ENCODE measurements around the gene SMIM23.

The SMIM23 gene

GRCh38 chr5:171785517-171785916 is at the start of gene SMIM23:
Gene SMIM23, plus strand, starts transcription at chr5:171785817. Its CDS starts 55 bp downstream, at chr5:171785872.
- DNase-seq: no peak

- no peak for DNase-seq
Observed at GRCh38 chr5:171736976-171737891, 48.4 kb upstream of the SMIM23 start.

- no peak for DNase-seq
Observed at GRCh38 chr5:171738501-171738900, 47.1 kb upstream of the SMIM23 start.

GRCh38 chr5:171739271-171739670 is 46.3 kb upstream of the SMIM23 start:
- DNase-seq: no peak

- no peak for DNase-seq
Observed at GRCh38 chr5:171743436-171744076, 42.1 kb upstream of the SMIM23 start.

- no peak for DNase-seq
Observed at GRCh38 chr5:171744264-171744663, 41.4 kb upstream of the SMIM23 start.

GRCh38 chr5:171744882-171745281 is 40.7 kb upstream of the SMIM23 start:
- no peak for DNase-seq

GRCh38 chr5:171745602-171746001 is 40.0 kb upstream of the SMIM23 start:
- no peak for DNase-seq

- DNase-seq: no peak
Observed at GRCh38 chr5:171747061-171747859, 38.4 kb upstream of the SMIM23 start.

GRCh38 chr5:171748720-171749119 is 36.9 kb upstream of the SMIM23 start:
- no peak for DNase-seq

- no peak for DNase-seq
Observed at GRCh38 chr5:171749365-171749764, 36.3 kb upstream of the SMIM23 start.

GRCh38 chr5:171750311-171750788 is 35.3 kb upstream of the SMIM23 start:
- DNase-seq: no peak

GRCh38 chr5:171755354-171755821 is 30.2 kb upstream of the SMIM23 start:
- DNase-seq: no peak

GRCh38 chr5:171757853-171758535 is 27.6 kb upstream of the SMIM23 start:
- DNase-seq: no peak

- DNase-seq: no peak
Observed at GRCh38 chr5:171759777-171760176, 25.8 kb upstream of the SMIM23 start.

- DNase-seq: no peak
Observed at GRCh38 chr5:171762021-171762608, 23.5 kb upstream of the SMIM23 start.

GRCh38 chr5:171762903-171763302 is 22.7 kb upstream of the SMIM23 start:
- no peak for DNase-seq

- no peak for DNase-seq
Observed at GRCh38 chr5:171764265-171764664, 21.4 kb upstream of the SMIM23 start.

- DNase-seq: no peak
Observed at GRCh38 chr5:171766875-171767274, 18.7 kb upstream of the SMIM23 start.

GRCh38 chr5:171770153-171770552 is 15.5 kb upstream of the SMIM23 start:
- DNase-seq: no peak

- DNase-seq: no peak
Observed at GRCh38 chr5:171771856-171772255, 13.8 kb upstream of the SMIM23 start.

- no peak for DNase-seq
Observed at GRCh38 chr5:171773106-171773505, 12.5 kb upstream of the SMIM23 start.

Measured in COR-L47 (cell line).